ENCODE measurements around the gene ZSWIM5. TPM values are rescaled to one million over a fixed set of nuclear protein-coding genes. Genes with fewer than 3 reads are reported as not detected.
"Not testable (repeated sequence)": the region's sequence is repeated elsewhere in the genome, so short reads cannot be mapped to it uniquely, and the experiment has no call there.

Gene ZSWIM5
- total and polyA plus RNA-seq, 10 donors = 0.15 to 4.7 (median 2.7) TPM

DNA sequence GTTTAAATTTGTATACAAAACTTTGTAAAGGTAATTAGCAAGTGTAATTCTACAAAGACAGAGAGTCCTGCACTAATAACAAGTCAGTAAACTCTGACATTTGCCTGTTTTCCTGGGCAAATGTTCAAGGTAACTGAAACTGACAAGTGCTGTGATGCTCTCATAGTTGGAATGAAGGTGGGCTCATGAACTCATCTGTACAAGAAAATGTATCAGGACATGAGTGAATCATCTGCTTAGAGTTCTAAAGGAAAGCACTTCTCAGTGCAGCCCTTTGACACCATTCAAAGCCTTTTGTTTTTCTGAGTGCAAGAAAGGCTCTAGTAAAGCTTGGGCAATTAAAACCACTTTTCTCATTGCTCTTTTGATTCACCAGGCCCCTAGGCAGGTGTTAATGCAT, 102.9 kb downstream of the ZSWIM5 start:
- no peak overlapping the region for H3K4me3 ChIP-seq
- peaks cover 0 to 14% (median 0%) of the 10 kb centered on the region in 8 donors for H3K9me3 ChIP-seq
- intact Hi-C loops (cut with DNase I; ENCODE audit: low total_unique reads) = no loop called here
- H3K27ac ChIP-seq = no peak overlapping the region
- TF ChIP-seq, protein P1, sequence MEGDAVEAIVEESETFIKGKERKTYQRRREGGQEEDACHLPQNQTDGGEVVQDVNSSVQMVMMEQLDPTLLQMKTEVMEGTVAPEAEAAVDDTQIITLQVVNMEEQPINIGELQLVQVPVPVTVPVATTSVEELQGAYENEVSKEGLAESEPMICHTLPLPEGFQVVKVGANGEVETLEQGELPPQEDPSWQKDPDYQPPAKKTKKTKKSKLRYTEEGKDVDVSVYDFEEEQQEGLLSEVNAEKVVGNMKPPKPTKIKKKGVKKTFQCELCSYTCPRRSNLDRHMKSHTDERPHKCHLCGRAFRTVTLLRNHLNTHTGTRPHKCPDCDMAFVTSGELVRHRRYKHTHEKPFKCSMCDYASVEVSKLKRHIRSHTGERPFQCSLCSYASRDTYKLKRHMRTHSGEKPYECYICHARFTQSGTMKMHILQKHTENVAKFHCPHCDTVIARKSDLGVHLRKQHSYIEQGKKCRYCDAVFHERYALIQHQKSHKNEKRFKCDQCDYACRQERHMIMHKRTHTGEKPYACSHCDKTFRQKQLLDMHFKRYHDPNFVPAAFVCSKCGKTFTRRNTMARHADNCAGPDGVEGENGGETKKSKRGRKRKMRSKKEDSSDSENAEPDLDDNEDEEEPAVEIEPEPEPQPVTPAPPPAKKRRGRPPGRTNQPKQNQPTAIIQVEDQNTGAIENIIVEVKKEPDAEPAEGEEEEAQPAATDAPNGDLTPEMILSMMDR (IDR thresholded peaks at IDR 0.05 in 8 of 11, conservative IDR thresholded peaks at IDR 0.05 in 3 of 11) = no peak
- TF ChIP-seq POLR2A (IDR thresholded peaks at IDR 0.05) = no peak
- TF ChIP-seq POLR2AphosphoS5 (IDR thresholded peaks at IDR 0.05) = no peak
- DNase-seq = no peak
- peaks cover 0 to 11% (median 0%) of the 10 kb centered on the region in 6 donors for H3K4me1 ChIP-seq
- no peaks in the 10 kb centered on the region for H3K36me3 ChIP-seq
- no peaks in the 10 kb centered on the region for H3K27me3 ChIP-seq (replicated peaks in 1 of 7)

DNA sequence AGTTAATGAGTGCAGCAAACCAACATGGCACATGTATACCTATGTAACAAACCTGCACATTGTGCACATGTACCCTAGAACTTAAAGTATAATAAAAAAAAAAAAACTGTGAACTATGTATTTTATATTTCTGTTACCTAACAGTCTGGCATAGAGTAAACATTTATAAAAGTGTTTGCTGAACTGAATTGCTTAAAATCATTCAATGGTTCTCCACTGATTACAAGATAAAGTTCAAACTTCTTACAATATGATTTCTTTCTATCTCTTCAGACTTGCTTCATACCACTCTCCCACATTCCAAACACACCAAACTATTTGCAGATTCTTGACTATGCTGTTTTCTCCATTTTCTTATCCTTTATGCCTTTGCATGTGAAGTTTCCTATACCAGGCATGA, 104.5 kb downstream of the ZSWIM5 start:
- H3K4me1 ChIP-seq = peaks cover 0 to 11% (median 0%) of the 10 kb centered on the region in 6 donors
- TF ChIP-seq, protein P1 (IDR thresholded peaks at IDR 0.05 in 8 of 11, conservative IDR thresholded peaks at IDR 0.05 in 3 of 11) = no peak
- TF ChIP-seq POLR2AphosphoS5 (IDR thresholded peaks at IDR 0.05) (no peak), POLR2A (IDR thresholded peaks at IDR 0.05) (no peak)
- H3K27me3 ChIP-seq (replicated peaks in 1 of 7) = no peaks in the 10 kb centered on the region
- no peak for DNase-seq
- no peak overlapping the region for H3K27ac ChIP-seq
- peaks cover 0 to 14% (median 0%) of the 10 kb centered on the region in 8 donors for H3K9me3 ChIP-seq
- no peak overlapping the region for H3K4me3 ChIP-seq
- intact Hi-C loops (cut with DNase I; ENCODE audit: low total_unique reads) = no loop called here
- H3K36me3 ChIP-seq = no peaks in the 10 kb centered on the region

DNA sequence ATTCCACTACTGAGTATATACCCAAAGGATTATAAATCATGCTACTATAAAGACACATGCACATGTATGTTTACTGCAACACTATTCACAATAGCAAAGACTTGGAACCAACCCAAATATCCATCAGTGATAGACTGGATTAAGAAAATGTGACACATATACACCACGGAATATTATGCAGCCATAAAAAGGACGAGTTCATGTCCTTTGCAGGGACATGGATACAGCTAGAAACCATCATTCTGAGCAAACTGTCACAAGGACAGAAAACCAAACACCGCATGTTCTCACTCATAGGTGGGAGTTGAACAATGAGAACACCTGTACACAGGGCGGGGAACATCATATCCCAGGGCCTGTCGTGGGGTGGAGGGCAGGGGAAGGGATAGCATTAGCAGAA, 104.9 kb downstream of the ZSWIM5 start:
- H3K27me3 ChIP-seq (replicated peaks in 1 of 7); intact Hi-C loops (cut with DNase I; ENCODE audit: low total_unique reads); H3K4me3 ChIP-seq; H3K36me3 ChIP-seq; DNase-seq; H3K27ac ChIP-seq: not testable (repeated sequence)
- WGBS, 5 donors = 82 to 92% (median 89%) methylated on average over 5 of the region's 5 CpGs
- Histone ChIP-seq H3K9me3 (peaks cover 0 to 14% (median 0%) of the 10 kb centered on the region in 8 donors), H3K4me1 (peaks cover 0 to 11% (median 0%) of the 10 kb centered on the region in 6 donors)

DNA sequence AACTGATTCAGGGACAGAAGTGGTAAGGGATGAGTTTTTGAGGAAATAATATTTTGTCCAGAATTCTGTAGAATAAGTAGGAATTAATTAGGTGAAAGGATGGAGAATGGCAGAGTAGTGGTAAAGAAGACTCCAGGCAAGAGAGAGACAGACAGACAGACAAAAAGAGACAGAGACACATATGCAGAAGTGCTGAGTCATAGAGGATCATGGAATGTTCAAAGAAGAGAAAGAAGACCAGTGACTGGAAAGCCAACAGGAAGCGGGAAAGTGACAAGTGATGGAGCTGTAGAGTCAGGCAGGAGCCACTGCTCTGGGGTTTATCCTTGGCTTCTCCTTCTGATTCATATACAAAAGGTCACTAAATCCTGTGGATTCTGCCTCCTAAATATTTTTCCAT, 108.5 kb downstream of the ZSWIM5 start:
- H3K4me3 ChIP-seq = no peak overlapping the region

More for the DNA sequence above, 108.5 kb downstream of the ZSWIM5 start:
- TF ChIP-seq, protein P1 (IDR thresholded peaks at IDR 0.05 in 8 of 11, conservative IDR thresholded peaks at IDR 0.05 in 3 of 11) = no peak
- no peak for TF ChIP-seq POLR2AphosphoS5 (IDR thresholded peaks at IDR 0.05)
- TF ChIP-seq POLR2A (IDR thresholded peaks at IDR 0.05) = no peak
- H3K27ac ChIP-seq = no peak overlapping the region
- intact Hi-C loops (cut with DNase I; ENCODE audit: low total_unique reads) = no loop called here
- peaks cover 0 to 4% (median 0%) of the 10 kb centered on the region in 6 donors for H3K4me1 ChIP-seq
- DNase-seq = no peak
- no peaks in the 10 kb centered on the region for H3K36me3 ChIP-seq
- 81 to 97% (median 88%) methylated on average over 1 of the region's 1 CpG for WGBS, 5 donors
- no peaks in the 10 kb centered on the region for H3K27me3 ChIP-seq (replicated peaks in 1 of 7)
- no peaks in the 10 kb centered on the region for H3K9me3 ChIP-seq
